HG03159 (cell line): ENCODE data around the gene NFE2.

Experiments
- ATAC-seq: cut with Tn5 transposase; IDR thresholded peaks from one replicate; pipeline ENCODE4 v1.9.1; 2021; ENCODE audit warnings: mild to moderate bottlenecking, moderate library complexity; ENCODE audit not compliant: unreplicated experiment

Gene NFE2

DNA sequence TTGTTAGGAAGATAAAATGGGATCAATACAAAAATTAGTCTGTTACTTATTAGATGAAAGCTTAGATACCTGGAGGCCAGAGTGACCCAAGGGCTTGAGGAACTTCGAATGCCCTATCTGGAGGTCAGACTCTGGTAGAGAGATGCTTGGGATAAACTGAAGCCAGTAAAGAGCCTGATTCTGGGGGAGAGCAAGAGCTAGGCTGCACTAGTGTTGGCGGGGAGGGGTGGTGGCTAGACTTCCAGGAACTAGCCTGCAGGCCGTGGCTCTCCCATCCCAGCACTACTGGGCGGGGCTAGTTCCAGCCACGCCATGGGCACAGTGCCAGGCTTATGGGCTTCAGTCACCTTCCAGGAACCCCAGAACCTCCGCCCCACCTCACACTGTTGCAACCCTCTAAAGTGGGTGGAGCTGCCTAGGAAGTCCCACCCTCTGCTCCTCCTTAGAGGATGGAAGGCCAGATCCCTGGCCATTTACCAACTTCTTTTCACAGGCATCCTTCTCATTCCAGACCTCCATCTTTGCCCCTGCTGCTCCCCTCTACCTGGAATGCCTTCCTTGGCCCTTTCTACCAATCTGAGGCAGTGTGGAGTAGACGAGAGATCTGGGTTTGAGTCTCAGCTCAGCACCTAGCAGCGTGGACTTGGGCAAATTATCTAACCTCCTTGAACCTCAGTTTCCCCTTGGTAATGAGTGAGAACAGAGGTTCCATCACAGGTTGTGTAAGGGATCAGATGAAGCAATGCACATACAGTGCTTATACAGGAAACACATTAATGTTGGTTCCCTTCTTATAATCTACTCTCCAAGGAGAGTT lies 6.3 kb upstream of the NFE2 start:
- ATAC-seq = no peak

DNA sequence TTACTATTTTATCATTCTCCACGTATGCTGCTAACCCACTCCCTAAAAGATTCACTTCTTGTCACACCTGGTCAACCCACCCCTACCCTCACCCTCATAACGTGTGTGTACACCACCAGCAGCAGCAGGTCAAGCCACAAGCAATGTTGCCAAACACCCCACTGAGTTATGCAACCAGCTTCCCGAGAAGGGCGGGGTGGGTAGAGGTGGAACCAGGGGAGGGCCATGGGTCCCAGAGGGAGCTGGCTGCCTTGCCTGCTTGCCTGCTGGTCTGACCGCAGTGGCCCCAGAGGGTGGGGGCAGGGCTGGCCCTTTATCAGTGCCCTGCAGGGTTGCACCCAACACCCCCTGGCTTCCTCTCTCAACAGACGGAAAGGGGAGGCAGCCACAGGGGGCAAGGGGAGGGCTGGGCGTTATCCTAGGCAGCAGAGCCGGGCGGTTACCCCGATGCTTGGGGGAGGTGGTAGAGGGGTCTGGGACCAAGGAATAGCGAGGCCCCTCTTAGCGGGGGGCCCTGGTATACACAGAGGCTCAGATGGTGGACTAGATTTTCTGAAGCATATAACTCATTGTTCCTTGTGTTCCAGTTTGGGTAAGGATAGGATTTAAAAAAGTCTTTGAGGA lies 3.5 kb upstream of the NFE2 start:
- ATAC-seq = no peak

DNA sequence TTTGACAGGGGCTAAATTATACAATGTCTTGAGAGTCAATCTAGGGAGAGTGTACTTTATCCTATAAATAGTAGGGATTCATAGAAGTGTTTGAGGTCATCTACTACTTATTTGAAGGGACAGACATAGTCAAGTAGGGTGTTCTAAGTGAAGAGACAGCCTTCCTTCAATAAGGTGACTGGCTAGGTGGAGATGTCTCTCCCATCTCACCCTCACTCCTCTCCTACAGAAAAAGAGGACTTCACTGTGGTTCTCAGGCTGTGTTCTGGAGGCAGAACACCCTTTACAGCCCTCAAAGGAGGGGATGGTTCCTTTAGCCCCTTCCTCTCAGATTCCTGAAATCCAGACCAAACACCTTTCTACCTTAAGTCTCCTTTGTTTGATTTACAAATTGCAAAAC lies 2.8 kb upstream of the NFE2 start:
- ATAC-seq = no peak

DNA sequence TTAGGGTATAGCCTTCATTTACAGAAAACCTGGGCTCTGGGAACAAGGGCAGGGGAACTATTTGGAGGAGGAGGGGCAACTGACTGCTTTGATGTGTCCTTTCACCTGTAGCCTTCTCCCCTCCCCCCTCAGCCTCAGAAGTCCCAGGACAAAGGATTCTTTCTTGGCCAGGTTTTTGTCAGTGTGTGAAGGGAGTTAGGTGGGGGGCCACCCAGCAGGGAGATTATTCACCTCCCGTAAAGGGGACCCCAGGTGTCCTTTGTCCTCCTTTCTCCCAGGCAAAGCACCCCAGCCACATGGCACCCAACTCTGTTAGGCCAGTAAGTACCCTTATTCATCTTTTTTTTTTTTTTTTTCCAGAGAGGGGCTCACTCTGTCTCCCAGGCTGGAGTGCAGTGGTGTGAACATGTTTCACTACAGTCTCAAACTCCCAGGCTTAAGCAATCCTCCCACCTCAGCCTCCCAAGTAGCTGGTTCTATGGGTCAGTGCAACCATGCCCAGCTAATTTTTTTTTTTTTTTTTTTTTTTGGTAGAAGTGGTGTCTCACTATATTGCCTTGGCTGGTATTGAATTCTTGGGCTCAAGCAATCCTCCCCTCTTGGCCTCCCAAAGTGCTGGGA lies 723 bp upstream of the NFE2 start:
- no peak for ATAC-seq

DNA sequence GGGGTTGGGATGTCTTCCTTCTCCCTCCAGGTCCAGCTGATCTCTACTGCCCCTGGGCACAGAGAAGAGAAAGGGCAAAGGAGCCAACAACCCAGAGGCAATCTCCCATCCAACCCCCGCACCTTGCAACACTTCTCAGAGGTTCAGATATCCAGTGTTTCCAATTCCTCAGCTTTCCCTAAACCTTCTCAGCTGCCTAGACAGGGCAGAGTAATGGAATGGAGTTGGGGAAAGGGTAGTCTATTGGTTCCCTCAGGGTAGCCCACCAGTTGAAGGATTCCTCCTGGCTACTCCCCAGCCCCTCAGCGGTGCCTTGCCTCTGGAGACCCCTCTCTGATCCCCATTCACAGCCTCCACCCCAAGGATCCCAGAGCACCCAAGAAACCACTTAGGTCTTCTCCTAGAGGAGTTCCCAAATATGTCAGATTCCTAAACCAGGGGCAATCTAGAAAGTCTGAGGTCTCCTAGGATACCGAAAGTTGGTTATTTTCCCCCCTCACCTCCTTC lies 537 bp downstream of the NFE2 start:
- no peak for ATAC-seq

DNA sequence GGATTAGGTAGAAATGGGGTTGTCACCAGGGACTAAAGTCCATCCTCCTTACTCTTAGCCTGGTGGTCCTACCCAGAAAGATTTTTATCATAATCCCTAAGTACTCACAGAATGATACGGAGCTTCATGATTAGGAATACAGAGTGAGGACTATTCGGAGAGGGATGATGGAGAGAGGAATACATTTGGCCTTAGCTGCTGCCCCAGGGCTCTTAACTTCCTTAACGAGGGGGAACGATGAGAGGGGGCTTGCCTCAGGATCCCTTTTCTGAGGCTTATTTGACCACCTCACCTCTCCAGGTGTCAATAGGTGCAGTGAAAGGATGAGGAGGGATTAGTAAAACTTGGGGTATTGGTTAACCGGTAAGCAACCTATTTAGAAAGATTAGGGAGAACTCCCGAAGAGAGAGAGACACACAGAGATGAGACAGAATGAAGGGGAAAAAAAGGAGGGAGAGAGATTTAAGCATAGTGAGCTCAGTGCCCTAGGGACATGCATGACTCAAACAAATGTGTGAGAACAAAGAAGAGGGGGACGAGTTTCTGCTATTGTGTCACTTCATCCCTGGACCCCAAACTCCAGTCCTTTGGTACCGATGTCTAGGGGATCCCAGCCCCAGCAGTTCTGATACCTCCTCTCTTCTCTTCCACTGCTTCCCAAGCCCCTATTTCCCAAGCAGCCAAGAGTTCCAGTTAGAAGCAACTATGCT lies 1.1 kb downstream of the NFE2 start:
- ATAC-seq = no peak

DNA sequence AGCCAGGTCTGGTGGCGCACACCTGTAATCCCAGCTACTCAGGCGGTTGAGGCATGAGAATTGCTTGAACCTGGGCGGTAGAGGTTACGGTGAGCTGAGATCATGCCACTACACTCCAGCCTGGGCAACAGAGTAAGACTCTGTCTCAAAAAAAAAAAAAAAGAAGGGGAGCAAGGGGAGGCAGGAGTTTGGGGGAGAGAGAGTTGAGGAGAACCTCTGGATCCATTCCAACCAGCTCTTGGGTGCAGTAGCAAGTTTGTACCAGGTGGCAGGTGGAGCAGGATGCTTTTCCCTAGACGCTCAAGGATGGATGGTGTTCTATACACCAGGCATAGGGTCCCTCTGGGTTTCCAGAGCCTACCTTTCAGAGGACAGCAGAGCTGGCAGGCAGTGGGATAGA lies 1.9 kb downstream of the NFE2 start:
- no peak for ATAC-seq

DNA sequence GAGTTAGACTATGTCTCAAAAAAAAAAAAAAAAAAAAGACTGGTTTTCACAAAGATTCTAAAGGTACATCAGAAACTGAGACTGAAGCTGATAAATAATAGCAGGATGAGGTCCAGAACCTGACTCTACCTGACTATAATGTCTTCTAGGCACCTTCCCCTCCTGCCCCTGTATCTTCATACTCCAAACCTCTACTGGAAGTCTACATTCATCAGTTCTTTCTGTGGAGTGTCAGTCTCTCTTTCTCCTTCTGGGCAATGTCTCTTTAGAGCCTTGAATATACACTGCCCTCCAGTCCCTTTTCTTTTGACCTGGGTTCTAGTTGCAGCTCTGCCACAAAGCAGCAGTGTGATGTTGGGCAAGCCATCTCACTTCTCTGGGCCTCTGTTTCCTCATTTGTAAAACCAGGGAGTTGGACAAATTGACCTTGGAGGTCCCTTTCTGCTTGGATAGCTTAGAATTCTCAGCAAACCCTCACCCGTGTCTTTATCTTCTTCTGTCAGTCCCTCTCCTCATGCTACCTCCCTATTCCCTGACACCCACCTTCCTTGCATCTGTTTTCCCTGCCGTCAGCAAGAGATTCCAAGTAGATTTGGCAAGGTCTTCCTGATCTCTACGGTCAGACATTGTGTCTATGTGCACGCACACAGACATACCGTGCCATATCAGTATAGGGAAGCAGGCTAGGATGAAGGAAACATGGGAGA lies 4.3 kb downstream of the NFE2 start:
- ATAC-seq = no peak

DNA sequence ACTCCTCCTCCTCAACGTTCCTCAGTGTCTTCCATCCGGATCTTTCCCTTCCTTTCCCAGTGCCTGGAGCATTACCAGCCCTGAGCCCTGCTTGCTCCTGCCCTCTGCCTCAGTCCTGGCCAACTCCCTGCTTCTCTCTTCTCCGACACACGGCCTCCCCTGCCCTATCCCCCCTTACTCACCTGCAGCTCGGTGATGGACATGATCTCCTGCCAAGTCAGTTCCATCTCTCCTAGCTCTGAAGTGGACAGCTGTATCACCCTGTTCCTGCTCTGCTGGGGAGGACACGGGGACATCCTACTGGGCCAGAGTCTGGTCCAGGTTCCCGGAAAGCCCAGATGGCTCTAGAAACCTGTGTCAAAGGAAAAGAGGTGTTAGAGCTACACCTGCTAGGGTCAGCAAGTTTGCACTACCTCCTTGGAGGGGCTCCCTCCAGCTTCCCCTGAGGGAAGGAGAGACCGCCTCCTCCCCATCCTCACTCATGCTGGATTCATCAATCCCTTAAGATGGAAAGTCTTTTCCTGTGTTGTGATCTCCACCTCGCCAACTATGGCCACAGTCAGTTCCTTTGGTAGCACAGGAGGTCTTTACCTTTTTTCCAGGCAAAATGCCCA lies 5.8 kb downstream of the NFE2 start:
- no peak for ATAC-seq

DNA sequence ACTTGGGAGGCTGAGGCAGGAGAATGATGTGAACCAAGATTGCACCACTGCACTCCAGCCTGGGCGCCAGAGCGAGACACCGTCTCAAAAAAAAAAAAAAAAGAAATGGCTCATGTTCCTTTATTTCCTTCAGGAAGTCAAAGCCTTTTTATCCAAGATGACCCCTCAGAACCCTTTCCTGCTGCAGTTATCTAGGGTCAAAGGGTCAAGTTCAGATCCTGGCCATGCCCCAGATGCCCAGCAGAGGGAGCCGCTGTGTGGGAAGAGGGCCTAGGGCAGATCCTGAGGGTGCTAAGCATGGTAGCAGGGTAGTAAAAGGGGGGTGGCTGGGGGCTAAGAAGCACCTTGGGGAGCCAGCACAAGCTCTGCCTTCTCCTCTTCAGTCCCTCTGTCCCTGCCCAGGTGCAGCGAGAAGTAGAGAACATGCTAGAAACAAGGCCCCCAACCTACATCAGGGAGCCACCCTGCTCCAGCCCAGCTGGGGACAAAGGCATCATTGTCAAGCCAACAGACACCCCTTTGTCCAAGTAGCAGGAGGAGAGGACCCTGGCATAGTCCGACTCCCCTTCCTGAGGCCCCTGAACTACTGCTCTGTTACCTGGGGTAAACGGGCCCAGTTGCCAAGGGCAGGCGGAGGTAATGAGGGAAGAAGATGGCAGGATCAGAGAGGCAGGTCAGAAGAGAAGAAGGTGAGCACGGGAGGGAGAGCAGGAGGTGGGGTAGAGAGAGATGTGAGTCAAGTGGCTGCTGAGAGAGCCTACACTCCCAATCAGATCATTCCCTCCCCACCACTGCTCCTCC lies 6.5 kb downstream of the NFE2 start:
- no peak for ATAC-seq

DNA sequence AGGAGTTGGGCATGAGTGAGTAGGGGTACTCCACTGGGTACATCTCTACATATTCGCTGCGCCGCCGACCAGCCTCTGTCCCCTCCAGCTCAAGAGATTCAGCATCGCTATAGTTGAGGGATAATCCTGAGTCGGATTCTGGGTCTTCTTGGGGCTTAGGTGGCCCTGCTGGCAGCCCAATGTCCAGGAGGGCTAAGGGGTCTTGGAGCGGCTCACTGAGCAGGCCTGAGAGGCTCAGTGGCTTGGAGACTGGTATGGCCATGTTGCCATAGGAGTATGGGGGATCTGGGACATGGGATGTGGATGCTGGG lies 7.9 kb downstream of the NFE2 start:
- no peak for ATAC-seq

DNA sequence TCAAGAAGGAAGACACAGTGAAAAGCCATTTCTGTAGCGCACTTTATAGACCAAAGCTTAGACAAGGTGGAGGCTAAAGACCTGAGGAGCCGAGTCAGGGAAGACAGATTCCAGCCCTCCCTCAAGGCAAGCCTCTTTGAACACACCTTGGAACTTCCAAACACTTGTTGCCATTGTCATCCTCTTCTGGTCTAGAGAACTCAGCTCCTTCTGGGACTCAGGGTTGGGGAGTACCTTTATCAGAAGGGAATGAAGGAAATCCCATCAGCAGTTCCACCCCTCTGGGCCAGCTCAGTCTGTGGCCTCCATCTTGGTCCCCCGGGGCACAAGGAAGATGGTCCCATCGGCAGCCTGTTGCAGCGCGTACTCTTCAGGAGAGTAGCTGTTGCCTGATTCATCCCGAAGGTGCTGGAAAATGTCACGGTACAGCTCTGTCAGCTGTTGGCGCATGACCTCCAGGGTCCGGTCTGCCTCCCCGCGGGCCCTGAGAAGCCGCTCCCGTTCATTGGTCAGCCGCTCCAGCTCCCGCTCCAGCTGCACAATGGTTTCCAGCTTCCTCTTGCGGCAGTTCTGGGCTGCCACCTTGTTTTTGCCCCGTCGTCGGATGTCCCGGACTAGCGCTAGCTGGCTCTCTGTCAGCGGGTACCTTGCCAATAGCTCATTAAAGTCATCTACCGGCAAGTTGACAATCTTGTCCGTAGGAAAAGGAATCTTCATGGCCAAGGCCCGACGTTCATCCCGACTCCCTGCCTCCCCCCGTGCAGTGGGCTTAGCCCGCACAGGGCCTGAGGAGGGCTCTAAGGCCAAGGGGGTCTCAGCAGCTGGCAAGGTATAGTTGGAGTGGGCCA lies 8.5 kb downstream of the NFE2 start:
- ATAC-seq = no peak

DNA sequence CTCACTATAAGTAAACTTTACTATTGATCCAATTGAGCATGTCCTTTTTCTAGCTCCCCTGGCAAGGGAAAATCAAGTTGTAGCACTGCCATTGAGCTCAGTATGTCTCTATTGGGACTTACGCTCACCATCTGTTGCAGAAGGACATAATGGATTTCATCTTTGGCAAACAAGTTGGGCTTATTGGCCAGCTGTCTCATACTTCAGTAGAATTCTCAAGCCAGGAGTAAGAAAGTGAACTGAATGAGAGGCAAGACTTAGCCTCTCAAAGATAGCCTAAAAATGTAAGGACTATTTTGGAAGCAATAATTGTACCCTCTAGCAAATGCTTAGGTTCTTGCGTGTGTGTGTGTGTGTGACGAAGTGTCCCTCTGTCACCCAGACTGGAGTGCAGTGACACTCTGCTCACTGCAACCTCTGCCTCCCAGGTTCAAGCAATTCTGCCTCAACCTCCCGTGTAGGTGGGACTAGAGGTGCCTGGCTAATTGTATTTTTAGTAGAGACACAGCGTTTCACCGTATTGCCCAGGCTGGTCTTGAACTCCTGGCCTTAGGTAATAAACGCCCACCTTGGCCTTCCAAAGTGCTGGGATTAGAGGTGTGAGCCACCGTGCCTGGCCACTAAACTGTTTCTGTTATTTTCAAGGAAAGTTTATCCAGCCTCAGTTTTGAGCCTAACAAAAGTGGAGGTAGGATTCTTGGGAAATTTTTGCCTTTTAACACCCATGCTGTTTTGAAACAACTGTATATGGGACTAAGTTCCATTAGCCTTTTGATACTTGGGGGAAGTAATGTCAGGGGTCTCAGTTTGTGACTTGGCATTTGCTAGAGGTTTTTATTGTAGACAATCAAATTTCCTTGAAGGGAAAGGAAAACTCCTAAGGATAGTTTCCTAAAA lies 13.3 kb downstream of the NFE2 start:
- ATAC-seq = no peak

DNA sequence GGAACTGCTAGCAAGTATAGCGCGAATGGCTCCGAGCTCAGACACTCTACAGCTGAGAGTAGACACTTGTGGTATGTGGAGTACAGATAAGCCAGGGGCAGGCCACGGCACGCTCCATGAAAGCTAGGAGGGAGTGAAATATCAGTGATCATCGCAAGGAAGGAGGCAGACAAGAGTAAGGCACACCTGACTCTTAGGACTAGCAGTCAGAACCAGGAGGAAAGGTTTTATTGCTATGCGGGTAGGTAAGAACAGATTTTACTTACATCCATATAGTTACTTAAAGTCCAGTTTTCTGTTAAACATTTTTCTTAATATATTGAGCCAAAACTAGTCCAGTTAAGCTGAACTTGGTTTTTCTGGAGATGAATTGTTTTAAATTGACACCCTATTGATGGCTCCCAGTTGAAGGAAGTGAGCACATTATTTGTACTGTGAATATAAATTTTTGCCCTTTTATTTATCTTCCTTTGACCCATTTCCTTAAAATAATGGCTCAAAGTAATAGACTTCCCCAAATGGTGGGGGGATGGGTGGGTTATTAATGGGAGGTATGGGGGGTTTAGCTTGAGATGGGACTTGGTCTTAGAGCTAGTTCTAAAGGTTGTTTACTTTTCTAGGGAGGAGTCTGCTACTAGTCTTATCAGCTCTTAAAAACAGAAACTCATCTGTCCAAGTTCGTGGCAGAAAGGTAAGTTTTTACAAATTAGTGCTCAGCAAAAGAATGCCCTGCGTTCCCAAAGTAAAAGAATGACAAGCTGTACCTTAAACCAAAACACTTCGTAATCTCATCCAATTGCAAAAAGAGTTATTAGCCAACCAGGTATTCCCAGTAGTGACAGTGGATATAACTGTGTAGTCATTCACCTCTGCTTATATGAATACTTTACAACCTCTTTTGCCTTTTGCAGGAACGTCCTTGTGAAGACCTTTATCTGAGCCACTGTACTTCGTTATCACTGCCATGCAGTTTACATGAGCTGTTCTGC lies 14.5 kb downstream of the NFE2 start:
- ATAC-seq = no peak

DNA sequence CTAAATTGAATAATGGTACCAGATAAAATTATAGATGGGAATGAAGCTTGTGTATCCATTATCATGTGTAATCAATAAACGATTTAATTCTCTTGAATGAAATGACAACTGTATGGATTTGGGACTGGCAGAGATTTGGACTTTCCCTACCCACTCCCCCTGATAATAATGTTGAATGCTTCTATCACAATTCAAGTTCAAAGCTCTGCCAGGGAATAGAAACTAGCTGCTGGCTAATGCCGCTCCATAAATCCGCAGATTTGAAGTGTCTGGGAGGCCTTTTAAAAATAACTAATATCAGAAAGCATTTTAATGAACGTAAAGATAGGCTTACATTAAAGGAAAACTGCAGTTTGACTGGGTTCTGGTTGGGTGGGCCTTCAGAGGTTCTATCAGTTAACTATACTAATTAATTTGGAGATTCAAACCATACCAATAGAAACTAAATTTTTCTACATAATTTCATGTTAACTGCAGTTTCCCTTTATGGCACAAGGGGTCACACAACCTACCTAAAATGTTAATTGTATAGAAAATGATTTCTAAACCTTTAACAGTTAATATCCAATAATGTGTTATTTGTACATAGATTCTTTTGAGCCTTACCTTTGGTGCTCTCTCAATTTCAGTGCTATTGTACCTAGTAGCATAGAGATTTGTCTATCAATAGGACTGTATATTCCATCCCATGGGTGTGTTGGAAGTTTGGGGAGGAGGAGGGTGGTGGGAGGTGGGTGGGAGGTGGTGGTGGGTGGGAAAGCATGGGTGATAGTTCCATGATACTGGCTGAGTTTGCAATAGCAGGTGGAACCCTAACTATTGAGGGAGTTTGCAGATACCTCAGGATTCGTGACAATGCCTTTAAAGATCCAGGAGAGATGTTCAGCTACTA lies 15.4 kb downstream of the NFE2 start:
- no peak for ATAC-seq
